ENCODE data around the gene GINS2. TPM values are rescaled to one million over a fixed set of nuclear protein-coding genes. Genes with fewer than 3 reads are reported as not detected.

GINS2 gene
- total RNA-seq, 1 donor from 2014 or later = not detected

- no peak for TF ChIP-seq CTCF (IDR thresholded peaks at IDR 0.05)
- Histone ChIP-seq H3K27me3 (no peaks in the 10 kb centered on the region), H3K36me3 (no peaks in the 10 kb centered on the region), H3K4me3 (no peak overlapping the region), H3K4me1 (no peaks in the 10 kb centered on the region), H3K27ac (no peak overlapping the region), H3K9me3 (no peaks in the 10 kb centered on the region)
- intact Hi-C loops (cut with DNase I) = no loop called here
- no peak for DNase-seq (ENCODE audit: low spot score in 2 of 2)
Observed at GRCh38 chr16:85728879-85729278, 40.1 kb upstream of the GINS2 start.

DNA sequence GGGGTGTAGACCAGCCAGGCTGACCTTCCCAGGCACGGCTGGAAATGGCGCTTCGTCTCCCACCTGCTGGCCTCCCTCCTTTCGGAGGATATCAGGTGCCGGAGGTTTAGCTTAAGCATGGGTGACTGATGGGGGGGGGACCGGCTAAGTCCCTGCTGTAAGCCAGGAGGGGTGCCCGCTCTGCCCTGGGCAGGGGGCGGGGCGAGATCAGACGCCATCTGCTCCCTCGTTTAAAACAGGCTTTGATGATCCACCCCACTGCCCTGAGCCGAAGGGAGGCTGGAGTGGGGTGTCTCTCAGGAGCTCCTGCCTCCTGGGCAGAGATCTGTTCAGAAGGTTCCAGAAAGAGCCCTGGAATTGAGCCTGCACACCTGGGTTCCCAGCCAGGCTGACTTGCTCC is 36.2 kb upstream of the GINS2 start:
- Histone ChIP-seq H3K4me1 (no peaks in the 10 kb centered on the region), H3K4me3 (no peak overlapping the region), H3K27me3 (no peaks in the 10 kb centered on the region), H3K36me3 (no peaks in the 10 kb centered on the region), H3K9me3 (no peaks in the 10 kb centered on the region), H3K27ac (no peak overlapping the region)
- intact Hi-C loops (cut with DNase I) = no loop called here
- no peak for DNase-seq (ENCODE audit: low spot score in 2 of 2)
- no peak for TF ChIP-seq CTCF (IDR thresholded peaks at IDR 0.05)

GRCh38 chr16:85724126-85724879 is 35.5 kb upstream of the GINS2 start:
- no peak for TF ChIP-seq CTCF (IDR thresholded peaks at IDR 0.05)
- Histone ChIP-seq H3K4me1 (no peaks in the 10 kb centered on the region), H3K4me3 (no peak overlapping the region), H3K9me3 (no peaks in the 10 kb centered on the region), H3K27ac (no peak overlapping the region), H3K27me3 (no peaks in the 10 kb centered on the region), H3K36me3 (no peaks in the 10 kb centered on the region)
- intact Hi-C loops (cut with DNase I) = no loop called here
- DNase-seq (ENCODE audit: low spot score in 2 of 2) = no peak

- intact Hi-C loops (cut with DNase I) = no loop called here
- Histone ChIP-seq H3K36me3 (no peaks in the 10 kb centered on the region), H3K9me3 (no peaks in the 10 kb centered on the region), H3K4me1 (no peaks in the 10 kb centered on the region), H3K27me3 (no peaks in the 10 kb centered on the region), H3K27ac (no peak overlapping the region), H3K4me3 (no peak overlapping the region)
- DNase-seq (ENCODE audit: low spot score in 2 of 2) = no peak
- no peak for TF ChIP-seq CTCF (IDR thresholded peaks at IDR 0.05)
Observed at GRCh38 chr16:85722128-85722893, 33.6 kb upstream of the GINS2 start.

GRCh38 chr16:85720302-85720637 is 31.5 kb upstream of the GINS2 start:
- Histone ChIP-seq H3K27me3 (no peaks in the 10 kb centered on the region), H3K4me1 (no peaks in the 10 kb centered on the region), H3K4me3 (no peak overlapping the region), H3K36me3 (no peaks in the 10 kb centered on the region), H3K27ac (no peak overlapping the region), H3K9me3 (no peaks in the 10 kb centered on the region)
- no peak for DNase-seq (ENCODE audit: low spot score in 2 of 2)
- TF ChIP-seq CTCF (IDR thresholded peaks at IDR 0.05) = no peak
- intact Hi-C loops (cut with DNase I) = no loop called here

Data from ascending aorta (tissue), 2 donors.